ENCODE results near the gene ADGRG3. TPM values are rescaled to one million over a fixed set of nuclear protein-coding genes. Genes with fewer than 3 reads are reported as not detected.

The ADGRG3 gene
- total RNA-seq, 1 experiment from 2014 or later: not detected

DNA sequence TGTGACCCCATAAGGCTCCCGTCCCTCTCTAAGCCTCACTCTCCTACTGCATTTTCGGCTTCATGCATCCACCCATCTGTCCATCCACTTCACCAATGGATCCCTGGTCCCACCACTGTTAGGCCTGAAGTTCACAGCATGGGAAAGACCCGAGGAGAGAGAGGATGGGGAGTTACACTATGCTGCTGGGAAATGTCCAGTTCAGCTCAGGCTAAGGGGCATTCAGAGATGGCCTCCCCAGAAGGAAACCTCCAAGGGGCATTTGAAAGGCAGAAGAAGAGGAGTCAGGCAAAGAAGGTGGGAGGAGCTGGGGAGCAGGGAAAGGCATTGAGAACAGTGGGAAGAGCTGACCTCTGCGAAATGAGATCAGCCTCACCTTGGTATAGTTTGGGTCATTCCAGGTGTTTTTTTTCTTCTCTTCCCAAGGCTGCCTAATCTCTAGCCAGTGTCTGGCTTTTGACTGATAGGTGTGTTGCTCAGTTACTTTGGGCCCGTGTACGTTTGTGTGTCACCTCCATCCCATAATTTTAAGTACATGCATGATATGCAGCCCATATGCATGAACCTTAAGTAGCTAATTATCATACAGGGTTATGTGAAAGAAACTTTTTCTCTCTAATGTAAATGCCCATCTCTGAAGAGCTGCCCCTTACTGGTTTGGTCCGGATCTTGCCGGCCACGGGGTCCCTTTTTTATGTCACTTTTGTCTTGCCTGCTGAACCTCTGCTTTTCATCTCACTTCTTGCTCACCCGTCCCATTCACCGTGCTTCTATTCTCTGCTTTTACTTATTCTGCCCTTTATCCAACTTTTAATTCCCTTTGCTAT is 14.9 kb downstream of the ADGRG3 start:
- no peaks in the 10 kb centered on the region for H3K36me3 ChIP-seq (ENCODE audit: control insufficient read depth in 1 of 2, insufficient read depth in 2 of 2, low read length in 2 of 2)

DNA sequence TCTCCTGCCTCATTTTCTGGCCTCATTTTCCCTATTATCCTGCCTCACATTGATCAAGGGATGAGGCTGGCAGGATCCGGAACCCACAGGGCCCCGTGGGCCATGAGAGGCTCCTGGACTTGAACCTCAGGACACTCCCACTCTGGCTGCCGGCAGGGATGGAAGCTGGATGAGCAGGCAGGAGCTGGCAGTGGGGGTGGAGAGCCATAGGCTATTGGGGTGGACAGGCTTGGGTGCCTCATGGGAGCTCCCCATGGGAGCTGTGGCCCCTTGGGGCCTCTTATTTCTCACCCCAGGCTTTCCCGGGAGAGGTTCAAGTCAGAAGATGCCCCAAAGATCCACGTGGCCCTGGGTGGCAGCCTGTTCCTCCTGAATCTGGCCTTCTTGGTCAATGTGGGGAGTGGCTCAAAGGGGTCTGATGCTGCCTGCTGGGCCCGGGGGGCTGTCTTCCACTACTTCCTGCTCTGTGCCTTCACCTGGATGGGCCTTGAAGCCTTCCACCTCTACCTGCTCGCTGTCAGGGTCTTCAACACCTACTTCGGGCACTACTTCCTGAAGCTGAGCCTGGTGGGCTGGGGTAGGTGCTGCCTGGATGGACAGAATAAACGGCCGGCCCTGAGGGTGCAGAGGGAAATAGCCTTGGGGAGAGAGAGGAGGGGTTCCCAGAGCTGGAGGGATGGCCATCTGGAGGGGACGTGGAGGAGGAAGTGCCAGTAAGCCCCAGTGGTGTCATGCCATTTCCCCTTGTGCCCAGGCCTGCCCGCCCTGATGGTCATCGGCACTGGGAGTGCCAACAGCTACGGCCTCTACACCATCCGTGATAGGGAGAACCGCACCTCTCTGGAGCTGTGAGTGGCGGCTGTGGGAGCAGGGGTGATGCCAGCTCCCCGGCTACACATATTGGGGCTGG is 15.8 kb downstream of the ADGRG3 start:
- DNase-seq (ENCODE audit: low read depth, low spot score) (no peak), ATAC-seq (no peak)
- no peaks in the 10 kb centered on the region for H3K36me3 ChIP-seq (ENCODE audit: control insufficient read depth in 1 of 2, insufficient read depth in 2 of 2, low read length in 2 of 2)
- H3K79me2 ChIP-seq (ENCODE audit: insufficient read depth, low read length): no peaks in the 10 kb centered on the region
- H2AFZ ChIP-seq (ENCODE audit: low read depth, low read length, poor library complexity, severe bottlenecking): no peak overlapping the region
- TF ChIP-seq, protein P1, sequence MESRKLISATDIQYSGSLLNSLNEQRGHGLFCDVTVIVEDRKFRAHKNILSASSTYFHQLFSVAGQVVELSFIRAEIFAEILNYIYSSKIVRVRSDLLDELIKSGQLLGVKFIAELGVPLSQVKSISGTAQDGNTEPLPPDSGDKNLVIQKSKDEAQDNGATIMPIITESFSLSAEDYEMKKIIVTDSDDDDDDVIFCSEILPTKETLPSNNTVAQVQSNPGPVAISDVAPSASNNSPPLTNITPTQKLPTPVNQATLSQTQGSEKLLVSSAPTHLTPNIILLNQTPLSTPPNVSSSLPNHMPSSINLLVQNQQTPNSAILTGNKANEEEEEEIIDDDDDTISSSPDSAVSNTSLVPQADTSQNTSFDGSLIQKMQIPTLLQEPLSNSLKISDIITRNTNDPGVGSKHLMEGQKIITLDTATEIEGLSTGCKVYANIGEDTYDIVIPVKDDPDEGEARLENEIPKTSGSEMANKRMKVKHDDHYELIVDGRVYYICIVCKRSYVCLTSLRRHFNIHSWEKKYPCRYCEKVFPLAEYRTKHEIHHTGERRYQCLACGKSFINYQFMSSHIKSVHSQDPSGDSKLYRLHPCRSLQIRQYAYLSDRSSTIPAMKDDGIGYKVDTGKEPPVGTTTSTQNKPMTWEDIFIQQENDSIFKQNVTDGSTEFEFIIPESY (IDR thresholded peaks at IDR 0.05; ENCODE audit: extremely low read depth, insufficient replicate concordance, low read length): no peak
- TF ChIP-seq SP1 (IDR thresholded peaks at IDR 0.05; ENCODE audit: low read depth): no peak
- no peak for TF ChIP-seq EZH2phosphoT487 (IDR thresholded peaks at IDR 0.05; ENCODE audit: borderline replicate concordance)
- TF ChIP-seq RAD21 (IDR thresholded peaks at IDR 0.05; ENCODE audit: low read depth): no peak
- no peak for TF ChIP-seq FOSL1 (IDR thresholded peaks at IDR 0.05; ENCODE audit: low read depth)
- no peak for TF ChIP-seq POLR2A (IDR thresholded peaks at IDR 0.05; ENCODE audit: borderline replicate concordance, extremely low read depth, insufficient read depth, insufficient read length)
- H3K4me3 ChIP-seq (replicated peaks in 1 of 2; ENCODE audit: low read depth in 1 of 2, low read length in 2 of 2): no peak overlapping the region
- no peaks in the 10 kb centered on the region for H3K9me3 ChIP-seq (ENCODE audit: control insufficient read depth in 1 of 2, insufficient read depth in 1 of 2, low read depth in 1 of 2, low read length in 2 of 2)
- H4K20me1 ChIP-seq (ENCODE audit: insufficient read depth): no peaks in the 10 kb centered on the region
- no peak overlapping the region for H3K9ac ChIP-seq (ENCODE audit: low read length)
- CTCF ChIA-PET: no interaction called here
- intact Hi-C loops (cut with micrococcal nuclease): no loop called here
- POLR2A ChIA-PET: interaction anchor here (0.6 to 1.2 kb wide), 2 partner anchors 51 to 282 kb away, joined by 3 read pairs; partner anchors contain the start of gene KATNB1
- no peak overlapping the region for H3K4me2 ChIP-seq (ENCODE audit: low read length)
- RAD21 ChIA-PET (ENCODE audit: low non-redundant PET in 1 of 2, low total read pairs in 2 of 2, uncharacterized antibody in 2 of 2, unreplicated experiment in 2 of 2): no interaction called here
- no TSS peak for BruUV-seq (replicated peaks)
- H3K4me1 ChIP-seq (ENCODE audit: control insufficient read depth in 1 of 2, insufficient read depth in 2 of 2, low read length in 2 of 2): no peaks in the 10 kb centered on the region
- H3K9me2 ChIP-seq (ENCODE audit: insufficient read depth): no peaks in the 10 kb centered on the region
- H3K27ac ChIP-seq (ENCODE audit: low read depth, low read length): no peak overlapping the region
- H3K27me3 ChIP-seq (ENCODE audit: insufficient read depth, low read length): no peaks in the 10 kb centered on the region

More for the DNA sequence above, 14.9 kb downstream of the ADGRG3 start:
- Histone ChIP-seq H3K4me2 (ENCODE audit: low read length) (no peak overlapping the region), H3K27ac (ENCODE audit: low read depth, low read length) (no peak overlapping the region), H3K79me2 (ENCODE audit: insufficient read depth, low read length) (no peaks in the 10 kb centered on the region), H3K9ac (ENCODE audit: low read length) (no peak overlapping the region), H3K9me2 (ENCODE audit: insufficient read depth) (no peaks in the 10 kb centered on the region), H3K27me3 (ENCODE audit: insufficient read depth, low read length) (no peaks in the 10 kb centered on the region), H3K4me1 (ENCODE audit: control insufficient read depth in 1 of 2, insufficient read depth in 2 of 2, low read length in 2 of 2) (no peaks in the 10 kb centered on the region), H4K20me1 (ENCODE audit: insufficient read depth) (no peaks in the 10 kb centered on the region), H2AFZ (ENCODE audit: low read depth, low read length, poor library complexity, severe bottlenecking) (no peak overlapping the region), H3K4me3 (replicated peaks in 1 of 2; ENCODE audit: low read depth in 1 of 2, low read length in 2 of 2) (no peak overlapping the region), H3K9me3 (ENCODE audit: control insufficient read depth in 1 of 2, insufficient read depth in 1 of 2, low read depth in 1 of 2, low read length in 2 of 2) (no peaks in the 10 kb centered on the region)
- ChIA-PET CTCF (no interaction called here), POLR2A (interaction anchor here (0.6 kb wide), 1 partner anchor 281 kb away, joined by 3 read pairs; no protein-coding TSS in a partner anchor), RAD21 (ENCODE audit: low non-redundant PET in 1 of 2, low total read pairs in 2 of 2, uncharacterized antibody in 2 of 2, unreplicated experiment in 2 of 2) (no interaction called here)
- no TSS peak for BruUV-seq (replicated peaks)
- TF ChIP-seq POLR2A (IDR thresholded peaks at IDR 0.05; ENCODE audit: borderline replicate concordance, extremely low read depth, insufficient read depth, insufficient read length) (peak; percentile 54), CEBPB (IDR thresholded peaks at IDR 0.05; ENCODE audit: low read depth) (no peak)
- TF ChIP-seq, protein P2, sequence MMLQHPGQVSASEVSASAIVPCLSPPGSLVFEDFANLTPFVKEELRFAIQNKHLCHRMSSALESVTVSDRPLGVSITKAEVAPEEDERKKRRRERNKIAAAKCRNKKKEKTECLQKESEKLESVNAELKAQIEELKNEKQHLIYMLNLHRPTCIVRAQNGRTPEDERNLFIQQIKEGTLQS (IDR thresholded peaks at IDR 0.05): no peak
- ATAC-seq (no peak; the same call in 1 of the 2 replicates), DNase-seq (ENCODE audit: low read depth, low spot score) (no peak)
- intact Hi-C loops (cut with micrococcal nuclease): no loop called here

All from HCT116 (cell line).